ENCODE data around the gene KIRREL2.
"Not testable (repeated sequence)": the region's sequence is repeated elsewhere in the genome, so short reads cannot be mapped to it uniquely, and the experiment has no call there.

The KIRREL2 gene

DNA sequence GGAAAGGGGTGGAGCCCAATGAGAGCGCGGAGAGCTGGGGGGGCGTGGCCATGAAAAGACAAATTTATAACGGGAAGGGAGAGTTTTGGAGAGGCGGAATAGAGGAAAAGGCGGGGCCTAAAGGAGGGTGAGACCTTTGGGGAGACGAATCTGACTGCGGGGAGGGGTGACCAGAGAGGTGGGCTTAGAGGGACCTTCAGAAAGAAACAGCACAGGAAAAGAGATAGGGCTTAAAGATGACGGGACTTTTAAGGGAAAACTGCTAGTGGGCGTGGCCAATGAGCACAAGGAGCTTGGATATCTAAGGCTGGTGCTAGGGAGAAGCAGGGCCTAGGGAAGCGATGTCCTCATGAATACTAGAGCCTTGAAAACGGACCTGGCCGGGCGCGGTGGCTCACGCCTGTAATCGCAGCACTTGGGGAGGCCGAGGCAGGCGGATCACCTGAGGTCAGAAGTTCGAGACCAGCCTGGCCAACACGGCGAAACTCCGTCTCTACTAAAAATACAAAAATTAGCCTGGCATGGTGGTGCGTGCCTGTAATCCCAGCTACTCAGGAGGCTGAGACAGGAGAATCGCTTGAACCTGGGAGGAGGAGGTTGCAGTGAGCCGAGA is 13.5 kb downstream of the KIRREL2 start:
- DNase-seq, result not testable (repeated sequence)

DNA sequence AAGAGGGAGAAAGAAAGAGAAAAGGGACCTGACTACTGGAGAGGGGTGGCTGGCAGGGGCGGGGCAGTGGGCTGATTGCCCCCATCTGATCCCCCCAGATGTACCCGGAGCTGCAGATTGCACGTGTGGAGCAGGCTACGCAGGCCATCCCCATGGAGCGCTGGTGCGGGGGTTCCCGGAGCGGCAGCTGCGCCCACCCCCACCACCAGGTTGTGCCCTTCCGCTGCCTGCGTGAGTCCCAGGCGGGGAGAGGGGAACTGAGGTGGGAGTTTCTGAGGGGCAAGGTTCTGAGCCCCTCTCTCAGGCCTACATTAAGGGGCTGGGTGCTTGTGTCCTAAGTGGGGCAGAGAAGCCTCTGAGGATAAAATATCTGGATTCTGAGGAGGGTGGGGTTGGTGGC is 14.1 kb downstream of the KIRREL2 start:
- no peak for DNase-seq

DNA sequence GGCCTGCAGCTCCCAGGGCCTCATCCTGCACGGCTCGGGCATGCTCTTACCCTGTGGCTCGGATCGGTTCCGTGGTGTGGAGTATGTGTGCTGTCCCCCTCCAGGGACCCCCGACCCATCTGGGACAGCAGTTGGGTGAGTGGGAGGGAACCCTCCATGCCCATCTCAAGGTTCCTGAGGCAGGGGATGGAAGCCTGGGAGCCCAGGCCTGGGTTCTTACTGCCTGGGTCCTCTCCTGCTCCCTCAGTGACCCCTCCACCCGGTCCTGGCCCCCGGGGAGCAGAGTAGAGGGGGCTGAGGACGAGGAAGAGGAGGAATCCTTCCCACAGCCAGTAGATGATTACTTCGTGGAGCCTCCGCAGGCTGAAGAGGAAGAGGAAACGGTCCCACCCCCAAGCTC is 14.9 kb downstream of the KIRREL2 start:
- no peak for DNase-seq

DNA sequence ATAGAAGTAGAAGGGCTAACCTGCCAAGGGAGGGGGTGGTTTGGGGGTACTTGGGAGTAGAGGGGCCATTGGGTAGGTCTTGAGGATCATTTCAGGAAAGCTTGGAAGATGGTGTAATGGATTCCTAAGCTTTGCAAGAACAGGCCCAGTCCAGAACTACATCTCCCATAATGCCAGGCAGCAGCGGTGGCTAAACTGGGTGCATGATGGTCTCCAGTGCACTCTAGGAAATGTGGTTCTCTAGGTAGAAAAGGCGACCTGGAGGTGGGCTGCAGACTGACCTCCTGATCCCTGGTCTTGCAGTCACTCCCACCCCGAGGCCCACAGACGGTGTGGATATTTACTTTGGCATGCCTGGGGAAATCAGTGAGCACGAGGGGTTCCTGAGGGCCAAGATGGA is 15.5 kb downstream of the KIRREL2 start:
- DNase-seq, result no peak

DNA sequence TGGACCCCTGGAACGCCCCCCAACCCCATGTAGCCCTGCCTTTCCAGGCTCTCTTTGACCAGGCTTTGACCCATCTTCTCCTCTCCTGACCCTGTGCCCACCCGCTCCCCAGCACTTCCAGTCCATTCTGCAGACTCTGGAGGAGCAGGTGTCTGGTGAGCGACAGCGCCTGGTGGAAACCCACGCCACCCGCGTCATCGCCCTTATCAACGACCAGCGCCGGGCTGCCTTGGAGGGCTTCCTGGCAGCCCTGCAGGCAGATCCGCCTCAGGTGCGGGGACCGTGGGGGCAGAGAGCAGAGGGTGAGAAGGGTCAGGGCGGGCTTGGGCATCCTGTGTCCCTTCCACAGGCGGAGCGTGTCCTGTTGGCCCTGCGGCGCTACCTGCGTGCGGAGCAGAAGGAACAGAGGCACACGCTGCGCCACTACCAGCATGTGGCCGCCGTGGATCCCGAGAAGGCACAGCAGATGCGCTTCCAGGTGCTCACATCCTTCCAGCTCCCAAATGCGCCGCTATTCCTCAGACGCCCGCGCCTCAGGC is 17.8 kb downstream of the KIRREL2 start:
- DNase-seq, result no peak

DNA sequence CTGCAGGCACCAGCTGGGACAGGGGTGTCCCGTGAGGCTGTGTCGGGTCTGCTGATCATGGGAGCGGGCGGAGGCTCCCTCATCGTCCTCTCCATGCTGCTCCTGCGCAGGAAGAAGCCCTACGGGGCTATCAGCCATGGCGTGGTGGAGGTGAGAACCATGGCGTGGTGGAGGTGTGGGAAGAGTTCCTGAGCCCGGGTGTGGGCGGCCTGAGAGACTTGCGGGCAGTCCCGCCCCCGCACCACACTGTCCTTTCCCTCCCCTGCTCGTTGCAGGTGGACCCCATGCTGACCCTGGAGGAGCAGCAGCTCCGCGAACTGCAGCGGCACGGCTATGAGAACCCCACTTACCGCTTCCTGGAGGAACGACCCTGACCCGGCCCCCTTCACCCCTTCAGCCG is 22.4 kb downstream of the KIRREL2 start:
- DNase-seq, result no peak

DNA sequence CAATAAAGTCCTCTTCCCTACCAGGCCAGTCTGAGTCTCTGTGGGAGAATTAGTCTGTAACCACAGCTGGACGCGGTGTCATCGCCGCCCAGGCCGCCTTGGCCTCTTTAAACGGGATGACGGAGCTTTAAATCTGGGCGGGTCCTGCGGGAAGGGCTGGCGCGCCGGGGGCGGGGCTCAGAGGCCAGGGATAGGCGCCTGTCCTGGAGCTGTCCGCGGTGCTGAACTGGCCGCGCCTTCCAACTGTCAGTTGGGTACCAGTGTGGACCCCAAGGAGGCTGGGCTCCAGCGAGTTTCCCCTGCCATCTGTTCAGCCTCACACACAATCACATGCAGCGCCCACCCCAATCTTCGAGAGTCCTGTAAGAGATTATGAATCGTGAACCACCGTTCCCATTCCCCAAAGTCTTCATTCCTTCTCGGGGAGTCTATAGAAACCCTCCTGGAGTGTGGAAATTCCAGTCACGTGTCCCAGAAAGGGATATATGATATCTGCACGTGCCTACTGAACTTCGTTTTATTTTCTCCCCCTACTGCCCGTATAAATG is 23.1 kb downstream of the KIRREL2 start:
- peak; percentile 67 for DNase-seq

DNA sequence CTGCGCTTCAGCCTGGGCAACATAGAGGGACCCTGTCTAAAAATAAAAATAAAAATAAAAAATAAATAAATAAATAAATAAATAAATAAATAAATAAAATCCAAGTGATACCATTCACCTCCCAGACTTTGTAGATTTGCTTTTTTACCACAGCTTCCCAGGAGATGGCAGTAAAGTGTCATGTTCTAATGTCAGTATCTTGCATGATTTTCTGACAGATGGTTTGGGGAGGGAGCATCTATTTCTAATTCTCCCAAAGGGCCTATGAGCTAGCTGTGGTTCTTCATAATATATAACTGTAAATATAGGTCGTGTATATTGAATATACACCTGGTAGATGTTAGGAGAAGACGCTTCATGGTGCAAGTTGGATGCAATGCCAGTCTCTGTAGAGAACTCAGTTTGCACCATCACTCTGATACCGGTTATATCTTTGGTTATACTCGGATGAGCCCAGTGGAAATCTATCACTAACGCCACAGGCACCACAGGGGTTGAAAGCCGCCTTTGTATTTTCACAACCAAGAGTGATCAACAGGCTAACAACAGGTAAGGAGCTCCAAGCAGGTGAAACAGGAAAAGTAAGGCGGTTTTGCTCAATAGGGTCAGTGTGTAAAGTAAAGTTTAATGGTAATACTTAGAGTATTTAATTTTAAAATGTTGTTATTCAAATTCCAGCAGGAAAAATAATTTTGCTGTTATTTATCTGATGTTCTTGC is 25.6 kb downstream of the KIRREL2 start:
- DNase-seq, result no peak

DNA sequence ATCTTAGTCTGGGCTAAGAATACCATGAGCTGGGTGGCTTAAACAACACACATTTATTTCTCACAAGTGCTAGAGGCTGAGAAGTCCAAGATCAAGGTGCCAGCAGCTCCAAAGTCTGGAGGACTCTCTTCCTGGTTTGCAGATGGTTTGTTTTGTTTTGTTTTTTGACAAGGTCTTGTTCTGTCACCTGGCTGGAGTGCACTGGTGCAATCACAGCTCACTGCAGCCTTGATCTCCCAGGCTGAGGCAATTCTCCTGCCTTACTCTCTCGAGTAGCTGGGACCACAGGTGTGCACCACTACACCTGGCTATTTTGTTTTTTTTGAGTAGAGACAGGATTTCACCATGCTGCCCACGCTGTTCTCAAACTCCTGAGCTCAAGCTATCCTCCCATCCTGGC is 27.2 kb downstream of the KIRREL2 start:
- DNase-seq, result no peak

DNA sequence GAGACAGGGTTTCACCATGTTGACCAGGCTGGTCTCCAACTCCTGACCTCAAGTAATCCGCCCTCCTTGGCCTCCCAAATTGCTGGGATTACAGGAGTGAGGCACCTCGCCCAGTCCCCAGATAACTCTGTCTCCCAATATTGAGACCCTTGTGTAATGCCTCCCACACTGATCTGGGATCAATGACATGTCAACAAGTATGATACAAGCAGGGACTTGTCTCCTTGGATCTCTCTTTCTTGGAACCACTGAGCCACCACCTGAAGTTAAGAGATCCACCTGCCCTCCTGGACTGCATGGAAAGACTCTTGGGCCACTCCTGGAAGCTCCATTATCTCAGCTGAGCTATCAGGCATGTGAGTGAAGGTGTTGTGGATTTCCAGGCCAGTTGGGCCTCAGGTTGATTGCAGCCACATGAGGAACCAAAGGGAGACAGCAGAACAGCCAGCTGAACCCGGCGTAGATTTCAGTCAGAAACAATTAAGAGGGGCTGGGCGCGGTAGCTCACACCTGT is 28.6 kb downstream of the KIRREL2 start:
- no peak for DNase-seq

DNA sequence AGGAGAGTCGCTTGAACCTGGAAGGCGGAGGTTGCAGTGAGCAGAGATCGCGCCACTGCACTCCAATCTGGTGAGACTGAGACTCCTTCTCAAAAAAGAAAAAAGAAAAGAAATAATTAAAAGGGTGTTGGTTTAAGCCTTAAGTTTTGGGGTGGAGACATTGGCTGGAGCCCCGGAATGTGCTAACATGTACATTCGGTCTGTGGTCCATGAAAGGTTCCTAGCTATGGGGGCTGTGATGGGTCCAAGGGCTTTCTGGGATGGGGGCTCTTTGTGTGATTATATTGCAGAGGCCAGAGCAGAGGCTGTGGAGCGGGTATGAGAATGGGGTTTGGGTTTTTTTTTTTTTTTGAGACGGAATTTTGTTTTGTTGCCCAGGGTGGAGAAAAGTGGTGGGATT is 29.2 kb downstream of the KIRREL2 start:
- DNase-seq, result no peak

DNA sequence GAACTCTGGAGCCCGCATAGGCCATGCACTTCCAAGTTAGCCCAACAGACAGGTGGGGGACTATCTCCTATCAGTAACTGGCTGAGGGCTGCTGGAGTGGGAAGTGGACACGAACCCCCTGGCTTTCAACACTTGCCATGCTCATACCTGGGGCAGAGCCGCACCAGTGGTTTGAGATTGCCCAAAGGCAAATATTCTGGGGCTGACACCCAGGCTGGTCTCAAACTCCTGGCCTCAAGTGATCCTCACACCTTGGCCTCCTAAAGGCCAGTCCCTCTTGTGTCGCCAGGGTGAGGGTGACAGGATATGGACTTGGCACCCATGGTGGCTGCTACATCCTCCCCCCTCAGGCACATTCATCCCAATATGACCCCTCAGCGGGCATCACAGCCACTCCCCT is 30.5 kb downstream of the KIRREL2 start:
- no peak for DNase-seq

DNA sequence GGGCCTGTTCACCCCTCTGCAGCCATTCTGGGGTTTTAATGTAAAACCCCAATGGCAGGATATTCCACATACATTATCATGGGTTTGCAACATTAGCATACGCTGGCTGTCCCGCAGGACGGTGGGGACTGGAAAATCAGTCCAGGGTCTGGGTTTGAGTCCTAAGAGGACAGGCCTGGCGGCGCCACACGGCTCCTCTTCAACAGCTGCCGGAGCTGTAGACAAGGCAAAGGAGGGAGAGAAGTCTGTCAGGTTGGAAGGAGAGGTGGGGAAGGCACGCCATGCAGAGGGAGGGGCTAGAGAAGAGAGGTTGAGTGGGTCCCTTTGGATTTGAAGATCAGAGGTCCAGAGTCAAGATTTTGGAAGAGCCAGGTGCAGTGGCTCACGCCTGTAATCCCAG is 31.7 kb downstream of the KIRREL2 start:
- no peak for DNase-seq

DNA sequence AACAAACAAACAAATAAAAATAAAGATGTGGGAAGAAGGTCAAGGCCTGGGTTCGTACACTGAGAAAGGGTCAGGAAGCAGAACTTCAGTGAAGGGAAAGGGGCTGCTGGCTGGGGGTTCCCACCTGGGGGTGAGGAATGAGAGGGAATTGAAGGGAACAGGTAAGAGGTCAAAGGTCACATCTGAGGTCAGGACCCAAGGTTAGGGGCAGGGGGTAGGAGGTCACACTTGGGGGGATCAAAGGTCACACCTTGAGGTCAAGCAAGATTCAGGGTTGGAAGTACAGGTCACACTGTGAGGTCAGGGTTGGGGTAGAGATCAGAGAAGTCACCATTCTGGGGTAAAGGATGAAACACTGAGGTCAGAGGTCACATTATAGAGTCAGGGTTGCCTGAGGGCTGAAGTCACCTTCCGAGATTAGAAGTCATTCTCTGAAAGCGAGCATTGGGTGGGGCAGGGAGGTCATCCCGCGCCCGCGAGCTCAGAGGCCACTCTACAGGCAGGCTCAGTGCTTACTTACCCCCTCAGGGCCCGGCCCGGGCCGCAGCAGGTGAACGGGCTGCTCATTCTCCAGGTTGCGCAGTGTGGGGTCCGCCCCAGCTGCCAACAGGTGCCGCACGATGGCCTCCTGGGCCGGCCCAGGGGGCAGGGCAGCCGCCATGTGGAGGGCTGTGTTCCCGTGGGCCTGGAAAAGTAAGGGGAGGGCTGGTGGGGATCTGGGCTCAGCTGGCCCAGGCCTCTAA is 32.8 kb downstream of the KIRREL2 start:
- DNase-seq, result no peak

DNA sequence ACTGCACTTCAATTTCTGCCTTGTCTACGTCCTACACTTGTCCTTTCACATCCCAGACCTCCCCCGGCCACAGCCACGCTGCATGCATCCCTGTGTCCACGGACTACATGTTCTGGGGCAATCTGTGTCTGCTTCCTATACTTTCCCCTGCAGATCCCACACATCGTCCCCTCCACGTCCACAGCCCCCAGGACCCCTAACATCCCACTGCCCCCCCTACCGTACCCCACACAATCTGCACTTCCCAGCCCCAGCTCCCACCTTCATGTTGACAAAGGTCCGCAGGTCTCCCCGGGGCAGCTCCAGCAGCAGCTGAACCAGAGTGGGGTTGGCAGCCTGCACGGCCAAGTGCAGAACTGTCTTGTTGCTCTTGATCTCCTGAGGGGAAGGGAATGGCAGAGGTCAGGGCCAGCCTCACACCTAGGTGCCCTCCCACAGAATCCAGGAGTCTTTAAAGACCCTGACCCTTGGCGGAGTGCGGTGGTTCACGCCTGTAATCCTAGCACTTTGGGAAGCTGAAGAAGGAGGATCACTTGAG is 33.5 kb downstream of the KIRREL2 start:
- DNase-seq, result no peak

DNA sequence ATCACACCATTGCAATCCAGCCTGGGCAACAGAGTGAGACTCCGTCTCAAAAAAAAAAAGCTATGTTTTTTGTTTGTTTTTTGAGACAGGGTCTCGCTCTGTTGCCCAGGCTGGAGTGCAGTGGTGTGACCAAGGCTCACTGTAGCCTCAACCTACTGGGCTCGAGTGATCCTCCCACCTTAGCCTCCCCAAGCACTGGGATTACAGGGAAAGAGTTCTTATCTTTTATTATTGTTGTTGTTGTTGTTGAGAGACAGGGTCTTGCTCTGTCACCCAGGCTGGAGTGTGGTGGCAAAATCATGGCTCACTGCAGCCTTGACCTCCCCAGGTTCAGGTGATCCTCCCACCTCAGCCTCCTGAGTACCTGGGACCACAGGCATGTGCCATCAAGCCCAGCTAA is 35.1 kb downstream of the KIRREL2 start:
- not testable (repeated sequence) for DNase-seq

DNA sequence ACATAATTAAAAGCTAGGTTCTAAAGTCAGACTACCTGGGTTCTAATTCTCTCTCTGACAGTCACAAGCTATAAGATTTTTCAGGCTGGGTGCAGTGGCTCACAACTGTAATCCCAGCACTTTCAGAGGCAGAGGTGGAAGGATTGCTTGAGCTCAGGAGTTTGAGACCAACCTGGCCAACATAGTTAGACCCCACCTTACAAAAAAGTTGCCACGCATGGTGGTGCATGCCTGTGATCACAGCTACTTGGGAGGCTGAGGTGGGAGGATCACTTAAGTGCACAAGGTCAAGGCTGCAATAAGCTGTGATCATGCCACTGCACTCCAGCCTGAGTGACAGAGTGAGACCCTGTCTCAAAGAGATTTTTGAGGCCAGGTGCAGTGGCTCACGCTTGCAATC is 37.6 kb downstream of the KIRREL2 start:
- DNase-seq, result no peak

DNA sequence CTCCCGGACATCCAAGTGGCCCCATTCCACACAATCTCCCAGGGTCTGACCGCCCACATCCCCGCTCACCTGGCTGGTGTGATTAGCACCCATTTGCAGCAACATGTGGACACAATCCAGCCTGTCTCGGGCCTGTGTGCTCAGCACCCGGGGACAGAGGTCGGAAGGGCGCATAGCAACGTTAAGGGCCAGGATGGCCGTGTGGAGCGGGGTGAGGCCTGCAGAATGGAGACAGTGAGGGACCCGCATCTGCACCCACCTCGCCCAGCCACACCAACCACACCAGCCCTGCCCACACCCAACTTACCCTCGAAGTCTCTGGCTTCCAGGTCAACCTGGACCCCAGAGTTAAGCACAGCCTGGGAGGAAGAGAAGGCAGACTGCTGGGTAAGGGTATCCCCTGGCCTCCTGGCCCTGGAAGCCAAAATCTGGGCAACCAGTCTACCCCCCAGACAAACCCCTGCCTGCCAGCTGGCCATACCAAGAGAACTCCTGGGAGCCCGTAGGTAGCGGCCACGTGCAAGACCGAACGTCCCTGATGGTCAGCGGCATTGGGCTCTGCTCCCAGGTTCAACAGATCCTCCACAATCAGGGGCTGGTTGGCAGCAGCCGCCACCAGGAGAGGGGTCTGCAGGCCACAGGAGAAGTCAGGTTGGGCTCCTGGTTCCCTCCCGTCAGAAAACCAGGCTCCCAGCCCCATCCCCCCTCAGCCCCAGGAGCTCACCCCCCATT is 39.4 kb downstream of the KIRREL2 start:
- no peak for DNase-seq

DNA sequence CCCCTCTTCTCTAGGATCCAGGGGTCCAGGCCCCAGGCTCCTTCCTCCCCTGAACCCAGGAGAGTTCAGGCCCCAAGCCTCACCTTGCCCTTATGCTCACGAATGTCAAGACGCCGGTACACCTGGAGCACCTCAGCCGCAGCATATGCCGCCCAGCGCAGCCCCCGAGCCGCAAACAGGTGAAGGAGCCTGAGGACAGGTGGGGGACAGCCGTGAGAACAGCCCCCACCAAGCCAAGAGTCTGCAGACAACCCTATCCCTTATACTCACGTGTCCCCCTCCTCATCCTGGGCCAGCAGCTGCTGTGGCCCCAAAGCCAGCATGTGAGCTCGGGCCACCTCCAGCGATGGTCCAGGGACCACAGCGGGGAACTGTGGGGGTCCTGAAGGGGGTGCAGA is 39.9 kb downstream of the KIRREL2 start:
- DNase-seq, result no peak

DNA sequence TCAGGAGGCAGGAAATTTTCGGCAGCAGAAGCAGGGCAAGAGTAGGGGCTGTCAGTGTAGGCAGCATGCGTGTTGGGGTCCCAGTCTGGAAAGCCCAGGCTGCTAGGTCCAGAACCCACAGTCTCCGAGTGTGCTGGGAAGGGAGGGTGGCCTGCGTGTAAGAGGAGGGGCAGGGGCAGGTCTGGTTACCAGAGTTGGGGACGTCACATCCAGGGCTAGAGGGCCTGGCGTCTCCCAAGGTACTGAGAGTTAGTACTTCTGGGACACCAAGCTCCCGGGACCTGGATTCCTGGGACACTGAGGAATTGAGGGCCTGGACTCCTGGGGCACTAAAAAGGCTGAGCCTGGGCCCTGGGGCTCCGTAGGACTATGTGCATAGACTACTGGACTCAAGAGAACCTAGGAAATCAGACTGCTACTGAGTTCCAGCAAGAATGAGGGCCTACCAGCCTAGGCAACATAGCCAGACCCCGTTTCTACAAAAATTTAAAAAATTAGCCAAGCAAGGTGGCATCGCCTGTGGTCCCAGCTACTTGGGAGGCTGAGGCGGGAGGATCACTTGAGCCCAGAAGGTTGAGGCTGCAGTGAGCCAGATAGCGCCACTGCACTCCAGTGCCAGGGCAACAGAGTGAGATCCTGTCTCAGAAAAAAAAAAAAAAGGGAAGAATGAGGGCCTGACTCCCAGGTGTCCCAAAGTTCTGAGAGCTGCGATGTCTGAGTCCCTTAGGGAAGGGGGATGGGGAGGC is 41.2 kb downstream of the KIRREL2 start:
- DNase-seq, result no peak

DNA sequence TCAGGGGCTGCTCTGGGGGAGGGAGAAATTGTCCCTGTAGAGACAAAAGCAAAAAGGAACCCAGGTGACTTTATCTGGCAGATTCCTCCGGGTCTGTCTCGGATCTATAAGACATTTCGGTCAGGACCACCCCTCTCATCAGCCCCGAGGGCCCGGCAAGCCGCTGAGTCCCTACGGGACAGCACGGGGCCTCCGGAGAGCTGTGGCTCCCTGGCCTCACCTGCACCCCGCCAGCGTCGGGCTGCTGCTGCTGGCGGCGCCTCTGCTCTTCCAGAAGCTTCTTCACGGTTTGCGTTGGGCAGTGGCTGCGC is 41.7 kb downstream of the KIRREL2 start:
- no peak for DNase-seq

Data from effector CD8-positive, alpha-beta T cell (primary cell).